GM21529 (cell line): ENCODE data around the gene BUB1.
"Not testable (repeated sequence)": the region's sequence is repeated elsewhere in the genome, so short reads cannot be mapped to it uniquely, and the experiment has no call there.

Source experiments
- ATAC-seq: cut with Tn5 transposase; IDR thresholded peaks from one replicate; pipeline ENCODE4 v1.9.1; 2021; ENCODE audit not compliant: unreplicated experiment

BUB1 gene

GRCh38 chr2:110677530-110678456 lies at the start of gene BUB1:
BUB1 (minus strand) TSS chr2:110678063; CDS start chr2:110677995, 68 bp downstream.
- ATAC-seq = peak; percentile 73

- no peak for ATAC-seq
Observed at GRCh38 chr2:110726285-110726684, 48.4 kb upstream of the BUB1 start.

- no peak for ATAC-seq
Observed at GRCh38 chr2:110725859-110726258, 48.0 kb upstream of the BUB1 start.

GRCh38 chr2:110725370-110725769 lies 47.5 kb upstream of the BUB1 start:
- no peak for ATAC-seq

GRCh38 chr2:110724820-110725219 lies 47.0 kb upstream of the BUB1 start:
- ATAC-seq = no peak

- ATAC-seq = no peak
Observed at GRCh38 chr2:110720547-110720946, 42.7 kb upstream of the BUB1 start.

- ATAC-seq = no peak
Observed at GRCh38 chr2:110718990-110719389, 41.1 kb upstream of the BUB1 start.

GRCh38 chr2:110718382-110718781 lies 40.5 kb upstream of the BUB1 start:
- ATAC-seq = no peak

GRCh38 chr2:110717734-110718133 lies 39.9 kb upstream of the BUB1 start:
- no peak for ATAC-seq

- no peak for ATAC-seq
Observed at GRCh38 chr2:110716959-110717645, 39.2 kb upstream of the BUB1 start.

GRCh38 chr2:110714452-110715224 lies 36.8 kb upstream of the BUB1 start:
- ATAC-seq = no peak

- no peak for ATAC-seq
Observed at GRCh38 chr2:110713513-110714362, 35.9 kb upstream of the BUB1 start.

- ATAC-seq = no peak
Observed at GRCh38 chr2:110712737-110713136, 34.9 kb upstream of the BUB1 start.

GRCh38 chr2:110708455-110708854 lies 30.6 kb upstream of the BUB1 start:
- no peak for ATAC-seq

- ATAC-seq = no peak
Observed at GRCh38 chr2:110707386-110707965, 29.6 kb upstream of the BUB1 start.

GRCh38 chr2:110702514-110703380 lies 24.9 kb upstream of the BUB1 start:
- no peak for ATAC-seq

GRCh38 chr2:110698253-110698652 lies 20.4 kb upstream of the BUB1 start:
- ATAC-seq = not testable (repeated sequence)

GRCh38 chr2:110695146-110695898 lies 17.5 kb upstream of the BUB1 start:
- ATAC-seq = not testable (repeated sequence)
